Dermis microvascular lymphatic vessel endothelial cell (primary cell): ENCODE results near the gene NSUN4. TPM values are rescaled to one million over a fixed set of nuclear protein-coding genes. Genes with fewer than 3 reads are reported as not detected.

Experiments used
- DNase-seq, 2 donors: peaks; one replicate each; pipeline versions ENCODE4 v3.0.0 to v3.0.0-alpha.2; 2010; ENCODE audit warnings: low read depth in 2 of 2
- total RNA-seq: library from RNA; depleted of rRNA; stranded (reverse); fragments of >200 nt; gene quantifications from 2 replicates; pipeline ENCODE4 v1.2.1, GENCODE V29; 2014

Gene NSUN4
- total RNA-seq, 1 donor from 2014 or later, result 14.8 TPM

DNA sequence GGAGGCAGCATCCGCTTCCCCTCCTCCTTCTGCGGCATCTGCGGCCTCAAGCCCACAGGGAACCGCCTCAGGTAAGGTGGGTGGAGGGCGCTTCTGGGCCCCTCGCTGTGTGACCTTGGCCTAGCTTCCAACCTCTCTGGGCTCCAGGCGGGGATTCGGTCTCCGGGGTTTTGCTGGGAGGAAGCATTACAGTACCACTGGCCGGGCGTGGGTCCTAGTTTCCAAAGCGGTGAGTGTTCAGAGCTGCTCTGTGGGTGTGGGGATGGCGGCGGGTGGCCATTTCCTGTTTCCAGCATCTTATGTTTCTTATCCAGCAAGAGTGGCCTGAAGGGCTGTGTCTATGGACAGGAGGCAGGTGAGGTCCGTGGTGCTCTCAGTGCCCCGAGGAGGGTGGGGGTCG is 65.1 kb downstream of the NSUN4 start:
- DNase-seq, result no peak

DNA sequence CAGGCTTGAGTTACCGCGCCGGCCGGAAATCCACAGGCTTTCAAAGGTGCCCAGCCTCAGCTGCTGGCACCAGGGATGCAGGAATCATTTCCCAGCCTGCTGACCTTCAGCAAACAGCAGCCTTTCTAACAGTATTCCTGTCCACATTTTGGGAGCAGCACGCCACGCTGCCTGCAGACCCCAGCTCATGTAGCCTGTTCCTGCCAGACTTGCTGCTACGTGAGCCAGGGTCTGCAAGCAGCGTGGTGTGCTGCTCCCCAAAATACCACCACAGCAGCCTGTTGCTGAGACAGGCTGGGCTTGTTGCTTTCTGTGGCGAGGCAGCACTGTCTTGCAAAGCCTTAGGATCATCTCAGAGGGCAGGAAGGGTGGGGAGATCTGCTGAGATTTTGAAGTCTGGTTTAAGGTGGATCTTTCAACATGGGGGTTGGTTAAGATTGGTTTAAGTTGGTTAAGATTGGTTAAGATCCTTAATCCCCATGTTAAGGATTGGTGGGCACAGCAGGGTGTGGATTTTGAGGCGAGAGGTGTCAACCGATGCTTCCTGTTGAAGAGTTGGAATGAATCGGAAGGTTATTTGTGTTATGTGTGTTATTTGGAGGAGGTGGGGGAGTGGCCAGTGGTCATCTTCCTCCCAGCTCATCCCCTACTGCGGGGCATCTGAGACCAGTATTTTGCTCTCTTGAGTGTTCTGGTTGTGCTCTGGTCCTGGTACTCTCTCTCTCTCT is 66.4 kb downstream of the NSUN4 start:
- DNase-seq, result no peak

GRCh38 chr1:46407636-46408035 is 67.0 kb downstream of the NSUN4 start:
- DNase-seq, result no peak

DNA sequence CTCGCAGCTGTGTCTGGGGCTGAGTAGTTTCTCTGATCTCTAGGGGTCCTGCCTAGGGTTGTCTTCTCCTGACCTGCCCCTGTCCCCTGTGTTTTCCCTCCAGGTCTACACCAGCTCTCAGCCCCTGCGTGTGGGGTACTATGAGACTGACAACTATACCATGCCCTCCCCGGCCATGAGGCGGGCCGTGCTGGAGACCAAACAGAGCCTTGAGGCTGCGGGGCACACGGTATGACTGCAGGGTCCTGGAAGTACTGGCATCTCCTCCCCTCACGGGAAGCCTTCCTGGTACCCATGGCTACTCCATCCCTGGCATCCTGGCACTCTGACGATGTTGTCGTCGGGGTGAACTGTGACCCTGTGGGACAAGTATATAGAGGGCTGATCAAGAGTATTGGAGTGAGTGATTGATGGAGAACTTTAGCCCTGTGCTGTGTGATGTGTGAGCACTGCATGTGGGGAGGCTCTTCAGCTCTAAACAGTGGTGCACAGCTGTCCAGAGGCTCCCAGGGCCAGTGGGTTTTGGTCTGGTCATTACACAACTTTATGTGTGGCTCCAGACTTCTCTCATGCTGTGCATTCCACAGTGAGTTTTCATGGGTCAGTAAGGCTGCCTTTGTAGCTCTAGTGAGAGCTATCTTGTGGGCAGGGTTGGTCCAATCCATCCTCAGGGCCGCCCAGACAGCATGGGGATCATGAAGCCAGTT is 67.9 kb downstream of the NSUN4 start:
- no peak for DNase-seq

DNA sequence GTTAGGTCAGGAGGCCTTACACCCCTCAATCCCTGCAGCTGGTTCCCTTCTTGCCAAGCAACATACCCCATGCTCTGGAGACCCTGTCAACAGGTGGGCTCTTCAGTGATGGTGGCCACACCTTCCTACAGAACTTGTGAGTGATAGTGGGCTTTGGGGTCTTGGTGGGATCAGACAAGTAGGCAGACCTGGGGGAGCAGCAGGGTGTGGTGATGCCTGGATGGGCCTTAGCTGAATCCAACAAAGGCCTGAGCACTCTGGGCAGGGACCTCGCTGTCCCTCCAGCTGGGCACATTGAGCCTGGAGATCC is 68.4 kb downstream of the NSUN4 start:
- DNase-seq, result no peak

- no peak for DNase-seq
Observed at GRCh38 chr1:46410156-46411009, 69.8 kb downstream of the NSUN4 start.

- DNase-seq, result no peak
Observed at GRCh38 chr1:46411010-46411405, 70.4 kb downstream of the NSUN4 start.

Other genes starting within 250 kb of the NSUN4 start
- gene PIK3R3, start 208.2 kb upstream of the NSUN4 start, total RNA-seq, result 16.3 and 18.3 TPM in 2 replicates
- gene TSPAN1, start 165.7 kb upstream of the NSUN4 start, total RNA-seq, result 0.13 TPM in 1 of 2 replicates, not detected in the other
- not detected in 2 replicates for gene P3R3URF, start 164.3 kb upstream of the NSUN4 start, total RNA-seq
- gene POMGNT1, start 142.4 kb upstream of the NSUN4 start, total RNA-seq, result 26.6 and 38.1 TPM in 2 replicates
- 0.63 and 0.64 TPM in 2 replicates for gene LURAP1, start 137.5 kb upstream of the NSUN4 start, total RNA-seq
- gene RAD54L, start 93.0 kb upstream of the NSUN4 start, total RNA-seq, result 2.0 and 3.0 TPM in 2 replicates
- 44.7 and 61.4 TPM in 2 replicates for gene LRRC41, start 37.2 kb upstream of the NSUN4 start, total RNA-seq
- 144 and 291 TPM in 2 replicates for gene UQCRH, start 37.1 kb upstream of the NSUN4 start, total RNA-seq
- gene FAAH, start 53.5 kb downstream of the NSUN4 start, total RNA-seq, result 0.64 and 1.1 TPM in 2 replicates
- not detected in 2 replicates for gene DMBX1, start 149.0 kb downstream of the NSUN4 start, total RNA-seq
- gene KNCN, start 210.8 kb downstream of the NSUN4 start, total RNA-seq, result not detected in 2 replicates